ENCODE measurements around the gene RPS25.
A peak's percentile ranks its signal among the peaks of the same experiment; 100 is the strongest.
"Not testable (repeated sequence)": the region's sequence is repeated elsewhere in the genome, so short reads cannot be mapped to it uniquely, and the experiment has no call there.

RPS25 gene

DNA sequence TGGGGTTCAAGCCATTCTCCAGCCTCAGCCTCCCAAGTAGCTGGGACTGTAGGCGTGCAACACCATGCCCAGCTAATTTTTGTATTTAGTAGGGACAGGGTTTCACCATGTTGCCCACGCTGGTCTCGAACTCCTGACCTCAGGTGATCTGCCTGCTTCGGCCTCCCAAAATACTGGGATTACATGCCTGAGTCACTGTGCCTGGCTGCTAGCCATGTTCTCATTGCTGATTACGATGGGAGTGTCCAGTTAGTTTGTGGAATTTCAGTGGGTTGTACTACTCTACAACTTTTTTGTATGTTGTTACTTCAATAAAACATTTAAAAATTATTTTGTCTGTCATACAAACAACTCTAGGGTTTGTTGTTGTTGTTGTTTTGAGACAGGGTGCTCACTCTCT, 44.6 kb upstream of the RPS25 start:
- no peak for ATAC-seq

DNA sequence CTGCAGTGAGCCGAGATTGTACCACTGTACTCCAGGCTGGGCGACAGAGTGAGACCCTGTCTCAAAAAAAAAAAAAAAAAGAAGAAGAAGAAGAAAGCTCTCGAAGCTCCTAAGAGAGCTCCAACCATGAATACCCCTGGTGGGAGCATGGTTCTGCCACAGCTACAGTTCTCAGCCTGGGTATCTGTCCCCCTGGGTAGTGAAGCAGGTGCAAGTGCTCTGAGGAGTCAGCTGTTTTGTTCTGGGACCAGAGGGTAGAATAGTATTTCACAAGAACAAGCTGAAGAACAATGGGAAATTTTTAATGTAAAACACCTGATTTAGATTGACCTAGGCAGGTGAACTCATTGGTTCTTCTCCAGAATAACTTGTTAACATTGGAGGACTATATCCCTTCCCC, 43.1 kb upstream of the RPS25 start:
- no peak for TF ChIP-seq TOX (CRISPR knock-in tag; IDR thresholded peaks at IDR 0.05; ENCODE audit: borderline replicate concordance)
- no peak for TF ChIP-seq RARB (CRISPR knock-in tag; IDR thresholded peaks at IDR 0.05)
- TF ChIP-seq GLIS3 (CRISPR knock-in tag; IDR thresholded peaks at IDR 0.05), result no peak
- TF ChIP-seq ARNTL (CRISPR knock-in tag; IDR thresholded peaks at IDR 0.05; ENCODE audit: borderline replicate concordance, low read depth), result no peak
- TF ChIP-seq, protein P1, sequence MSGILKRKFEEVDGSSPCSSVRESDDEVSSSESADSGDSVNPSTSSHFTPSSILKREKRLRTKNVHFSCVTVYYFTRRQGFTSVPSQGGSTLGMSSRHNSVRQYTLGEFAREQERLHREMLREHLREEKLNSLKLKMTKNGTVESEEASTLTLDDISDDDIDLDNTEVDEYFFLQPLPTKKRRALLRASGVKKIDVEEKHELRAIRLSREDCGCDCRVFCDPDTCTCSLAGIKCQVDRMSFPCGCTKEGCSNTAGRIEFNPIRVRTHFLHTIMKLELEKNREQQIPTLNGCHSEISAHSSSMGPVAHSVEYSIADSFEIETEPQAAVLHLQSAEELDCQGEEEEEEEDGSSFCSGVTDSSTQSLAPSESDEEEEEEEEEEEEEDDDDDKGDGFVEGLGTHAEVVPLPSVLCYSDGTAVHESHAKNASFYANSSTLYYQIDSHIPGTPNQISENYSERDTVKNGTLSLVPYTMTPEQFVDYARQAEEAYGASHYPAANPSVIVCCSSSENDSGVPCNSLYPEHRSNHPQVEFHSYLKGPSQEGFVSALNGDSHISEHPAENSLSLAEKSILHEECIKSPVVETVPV (CRISPR knock-in tag; IDR thresholded peaks at IDR 0.05), result no peak
- TF ChIP-seq ZNF8 (CRISPR knock-in tag; IDR thresholded peaks at IDR 0.05), result no peak
- TF ChIP-seq ZNF70 (CRISPR knock-in tag; IDR thresholded peaks at IDR 0.05), result no peak
- no peak for TF ChIP-seq CSDC2 (CRISPR knock-in tag; IDR thresholded peaks at IDR 0.05)
- no peak for TF ChIP-seq ZFP3 (CRISPR knock-in tag; IDR thresholded peaks at IDR 0.05)
- no peak for ATAC-seq

More for the DNA sequence above, 44.6 kb upstream of the RPS25 start:
- TF ChIP-seq, protein P2, sequence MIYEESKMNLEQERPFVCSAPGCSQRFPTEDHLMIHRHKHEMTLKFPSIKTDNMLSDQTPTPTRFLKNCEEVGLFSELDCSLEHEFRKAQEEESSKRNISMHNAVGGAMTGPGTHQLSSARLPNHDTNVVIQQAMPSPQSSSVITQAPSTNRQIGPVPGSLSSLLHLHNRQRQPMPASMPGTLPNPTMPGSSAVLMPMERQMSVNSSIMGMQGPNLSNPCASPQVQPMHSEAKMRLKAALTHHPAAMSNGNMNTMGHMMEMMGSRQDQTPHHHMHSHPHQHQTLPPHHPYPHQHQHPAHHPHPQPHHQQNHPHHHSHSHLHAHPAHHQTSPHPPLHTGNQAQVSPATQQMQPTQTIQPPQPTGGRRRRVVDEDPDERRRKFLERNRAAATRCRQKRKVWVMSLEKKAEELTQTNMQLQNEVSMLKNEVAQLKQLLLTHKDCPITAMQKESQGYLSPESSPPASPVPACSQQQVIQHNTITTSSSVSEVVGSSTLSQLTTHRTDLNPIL (CRISPR knock-in tag; IDR thresholded peaks at IDR 0.05; ENCODE audit: low read depth), result no peak
- TF ChIP-seq ESRRG (CRISPR knock-in tag; IDR thresholded peaks at IDR 0.05) (no peak), GLIS3 (CRISPR knock-in tag; IDR thresholded peaks at IDR 0.05) (no peak), TCF4 (CRISPR knock-in tag; IDR thresholded peaks at IDR 0.05; ENCODE audit: borderline replicate concordance) (no peak), ZNF8 (CRISPR knock-in tag; IDR thresholded peaks at IDR 0.05) (no peak), ZC3H10 (CRISPR knock-in tag; IDR thresholded peaks at IDR 0.05) (no peak)
- TF ChIP-seq, protein P3, sequence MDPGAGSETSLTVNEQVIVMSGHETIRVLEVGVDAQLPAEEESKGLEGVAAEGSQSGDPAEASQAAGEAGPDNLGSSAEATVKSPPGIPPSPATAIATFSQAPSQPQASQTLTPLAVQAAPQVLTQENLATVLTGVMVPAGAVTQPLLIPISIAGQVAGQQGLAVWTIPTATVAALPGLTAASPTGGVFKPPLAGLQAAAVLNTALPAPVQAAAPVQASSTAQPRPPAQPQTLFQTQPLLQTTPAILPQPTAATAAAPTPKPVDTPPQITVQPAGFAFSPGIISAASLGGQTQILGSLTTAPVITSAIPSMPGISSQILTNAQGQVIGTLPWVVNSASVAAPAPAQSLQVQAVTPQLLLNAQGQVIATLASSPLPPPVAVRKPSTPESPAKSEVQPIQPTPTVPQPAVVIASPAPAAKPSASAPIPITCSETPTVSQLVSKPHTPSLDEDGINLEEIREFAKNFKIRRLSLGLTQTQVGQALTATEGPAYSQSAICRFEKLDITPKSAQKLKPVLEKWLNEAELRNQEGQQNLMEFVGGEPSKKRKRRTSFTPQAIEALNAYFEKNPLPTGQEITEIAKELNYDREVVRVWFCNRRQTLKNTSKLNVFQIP (CRISPR knock-in tag; IDR thresholded peaks at IDR 0.05; ENCODE audit: borderline replicate concordance, low read depth), result no peak

DNA sequence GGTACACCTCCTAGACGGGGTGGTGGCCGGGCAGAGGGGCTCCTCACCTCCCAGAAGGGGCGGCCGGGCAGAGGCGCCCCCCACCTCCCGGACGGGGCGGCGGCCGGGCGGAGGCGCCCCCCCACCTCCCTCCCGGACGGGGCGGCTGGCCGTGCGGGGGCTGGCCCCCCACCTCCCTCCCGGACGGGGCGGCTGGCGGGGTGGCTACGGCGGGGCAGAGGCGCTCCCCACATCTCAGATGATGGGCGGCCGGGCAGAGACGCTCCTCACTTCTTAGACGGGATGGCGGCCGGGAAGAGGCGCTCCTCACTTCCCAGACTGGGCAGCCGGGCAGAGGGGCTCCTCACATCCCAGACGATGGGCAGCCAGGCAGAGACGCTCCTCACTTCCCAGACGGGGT, 41.0 kb upstream of the RPS25 start:
- not testable (repeated sequence) for ATAC-seq

DNA sequence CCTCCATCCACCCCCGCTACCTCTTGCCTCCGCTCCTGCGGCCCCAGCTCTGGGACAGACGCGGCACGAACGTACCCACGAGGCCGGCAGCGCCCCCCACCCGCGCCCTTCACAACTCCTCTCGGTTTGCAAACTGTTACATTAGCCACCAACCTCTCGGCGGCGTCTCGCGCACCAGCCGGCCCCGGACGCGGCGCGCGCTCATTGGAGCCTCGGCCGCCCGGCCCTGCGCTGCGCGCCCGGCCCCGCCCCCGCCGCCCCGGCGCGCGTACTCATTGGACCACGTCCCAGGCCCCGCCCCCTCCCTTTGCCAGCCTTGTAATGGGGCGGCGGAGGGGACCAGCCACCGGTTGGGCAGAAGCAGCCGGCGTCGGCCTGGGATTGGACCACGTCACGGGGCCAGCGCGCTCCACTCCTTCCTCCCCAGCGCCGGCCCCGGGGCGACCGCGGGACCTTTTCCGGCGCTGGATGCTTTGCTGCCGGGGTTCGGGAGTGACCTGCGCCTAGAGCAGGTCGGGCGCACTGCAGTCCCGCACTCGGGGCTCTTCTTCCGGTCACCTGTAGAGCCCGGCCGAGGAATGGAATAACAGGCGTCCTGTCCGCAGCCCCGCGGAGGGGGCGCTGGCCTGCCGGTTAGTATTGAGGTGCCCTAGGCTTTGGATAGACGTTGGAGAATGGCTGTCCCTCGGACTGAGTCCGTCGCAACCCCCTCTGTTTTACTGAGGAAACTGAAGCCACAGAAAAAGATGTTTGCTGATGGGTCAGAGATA, 39.0 kb upstream of the RPS25 start, which contains the start of gene HYOU1:
HYOU1 (minus strand) TSS at position 206 of the 770 bp plus-strand sequence. CDS start 1,045 bp downstream, outside the sequence.
- no peak for TF ChIP-seq BACH2 (CRISPR knock-in tag; IDR thresholded peaks at IDR 0.05; ENCODE audit: borderline replicate concordance)
- TF ChIP-seq ZNF70 (CRISPR knock-in tag; IDR thresholded peaks at IDR 0.05), result no peak
- TF ChIP-seq RARB (CRISPR knock-in tag; IDR thresholded peaks at IDR 0.05), result no peak
- TF ChIP-seq, protein P3 (CRISPR knock-in tag; IDR thresholded peaks at IDR 0.05; ENCODE audit: borderline replicate concordance, low read depth), result no peak
- no peak for TF ChIP-seq ISL1 (CRISPR knock-in tag; IDR thresholded peaks at IDR 0.05)
- TF ChIP-seq OSR1 (CRISPR knock-in tag; IDR thresholded peaks at IDR 0.05), result no peak
- TF ChIP-seq ZFP30 (CRISPR knock-in tag; IDR thresholded peaks at IDR 0.05), result no peak
- TF ChIP-seq, protein P4, sequence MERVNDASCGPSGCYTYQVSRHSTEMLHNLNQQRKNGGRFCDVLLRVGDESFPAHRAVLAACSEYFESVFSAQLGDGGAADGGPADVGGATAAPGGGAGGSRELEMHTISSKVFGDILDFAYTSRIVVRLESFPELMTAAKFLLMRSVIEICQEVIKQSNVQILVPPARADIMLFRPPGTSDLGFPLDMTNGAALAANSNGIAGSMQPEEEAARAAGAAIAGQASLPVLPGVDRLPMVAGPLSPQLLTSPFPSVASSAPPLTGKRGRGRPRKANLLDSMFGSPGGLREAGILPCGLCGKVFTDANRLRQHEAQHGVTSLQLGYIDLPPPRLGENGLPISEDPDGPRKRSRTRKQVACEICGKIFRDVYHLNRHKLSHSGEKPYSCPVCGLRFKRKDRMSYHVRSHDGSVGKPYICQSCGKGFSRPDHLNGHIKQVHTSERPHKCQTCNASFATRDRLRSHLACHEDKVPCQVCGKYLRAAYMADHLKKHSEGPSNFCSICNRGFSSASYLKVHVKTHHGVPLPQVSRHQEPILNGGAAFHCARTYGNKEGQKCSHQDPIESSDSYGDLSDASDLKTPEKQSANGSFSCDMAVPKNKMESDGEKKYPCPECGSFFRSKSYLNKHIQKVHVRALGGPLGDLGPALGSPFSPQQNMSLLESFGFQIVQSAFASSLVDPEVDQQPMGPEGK (CRISPR knock-in tag; IDR thresholded peaks at IDR 0.05; ENCODE audit: borderline replicate concordance), result no peak
- no peak for TF ChIP-seq SNAI2 (CRISPR knock-in tag; IDR thresholded peaks at IDR 0.05)
- no peak for TF ChIP-seq ZNF8 (CRISPR knock-in tag; IDR thresholded peaks at IDR 0.05)
- no peak for TF ChIP-seq PPARA (CRISPR knock-in tag; IDR thresholded peaks at IDR 0.05; ENCODE audit: borderline replicate concordance)
- TF ChIP-seq ZC3H10 (CRISPR knock-in tag; IDR thresholded peaks at IDR 0.05), result no peak
- TF ChIP-seq, protein P2 (CRISPR knock-in tag; IDR thresholded peaks at IDR 0.05; ENCODE audit: low read depth), result no peak
- TF ChIP-seq ZFP3 (CRISPR knock-in tag; IDR thresholded peaks at IDR 0.05), result no peak
- TF ChIP-seq GLIS3 (CRISPR knock-in tag; IDR thresholded peaks at IDR 0.05), result no peak
- ATAC-seq, result peak; percentile 94

All from SK-N-SH treated with all-trans-retinoic acid at 6 μM for 48 hours (cell line).